NCI-H1092 (cell line): ENCODE results near the gene FXYD3.

Experiments
- DNase-seq: peaks from one replicate; lab custom pipeline; 2025; lab: John Stamatoyannopoulos, UW

FXYD3 gene, protein sequence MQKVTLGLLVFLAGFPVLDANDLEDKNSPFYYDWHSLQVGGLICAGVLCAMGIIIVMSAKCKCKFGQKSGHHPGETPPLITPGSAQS

DNA sequence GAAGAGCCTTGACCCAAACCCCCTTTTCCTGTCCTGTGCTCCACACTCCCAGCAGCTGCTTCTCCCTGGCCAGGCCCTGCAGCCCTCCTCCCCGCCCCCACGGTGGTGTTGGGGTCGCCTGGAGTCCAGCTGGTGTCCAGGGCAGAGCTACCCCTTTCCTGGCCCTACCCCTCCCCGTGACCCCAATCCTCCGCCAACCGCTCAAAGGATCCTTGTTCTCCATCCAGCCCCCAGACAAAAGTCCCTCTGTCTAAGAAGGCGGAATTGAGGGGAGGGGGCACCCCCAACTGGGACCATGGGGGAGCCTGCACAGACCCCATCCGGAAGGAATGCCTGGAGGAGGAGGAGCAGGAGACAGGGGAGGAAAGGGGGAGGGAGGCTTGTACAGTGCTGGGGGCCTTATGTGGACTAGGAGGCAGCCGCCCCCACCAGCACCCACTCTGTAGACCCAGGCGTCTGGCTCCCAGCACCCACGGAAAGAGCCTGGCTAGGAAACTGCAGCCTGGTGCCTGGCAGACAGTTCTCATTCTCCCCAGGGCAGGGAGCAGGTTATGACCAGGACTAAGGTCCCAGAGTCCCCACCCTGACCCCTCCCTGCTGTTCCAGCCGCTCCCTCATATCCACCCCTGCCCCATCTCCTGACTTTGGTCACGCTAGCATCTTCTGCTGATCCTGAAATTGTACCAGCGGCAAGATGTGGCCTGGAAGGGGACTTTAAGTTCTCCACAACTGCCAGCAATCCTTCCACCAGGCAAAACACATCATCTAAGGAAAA, at the start of gene FXYD3:
Gene FXYD3, plus strand, starts transcription at position 647 of the 775 bp plus-strand sequence. CDS start 3,554 bp downstream, outside the sequence.
- DNase-seq = no peak

DNA sequence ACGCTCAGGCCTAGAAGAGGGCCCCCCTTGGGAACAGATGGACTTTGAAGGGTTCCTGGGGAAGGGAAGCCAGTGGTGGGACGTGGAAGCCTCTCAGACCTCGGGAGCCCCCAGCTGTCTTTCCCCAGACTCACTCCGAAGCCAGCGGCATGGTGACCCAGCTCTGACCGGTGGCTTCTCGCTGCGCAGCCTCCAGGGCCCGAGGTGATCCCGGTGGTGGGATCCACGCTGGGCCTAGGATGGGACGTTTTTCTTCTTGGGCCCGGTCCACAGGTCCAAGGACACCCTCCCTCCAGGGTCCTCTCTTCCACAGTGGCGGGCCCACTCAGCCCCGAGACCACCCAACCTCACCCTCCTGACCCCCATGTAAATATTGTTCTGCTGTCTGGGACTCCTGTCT, 49.5 kb upstream of the FXYD3 start:
- DNase-seq = no peak

DNA sequence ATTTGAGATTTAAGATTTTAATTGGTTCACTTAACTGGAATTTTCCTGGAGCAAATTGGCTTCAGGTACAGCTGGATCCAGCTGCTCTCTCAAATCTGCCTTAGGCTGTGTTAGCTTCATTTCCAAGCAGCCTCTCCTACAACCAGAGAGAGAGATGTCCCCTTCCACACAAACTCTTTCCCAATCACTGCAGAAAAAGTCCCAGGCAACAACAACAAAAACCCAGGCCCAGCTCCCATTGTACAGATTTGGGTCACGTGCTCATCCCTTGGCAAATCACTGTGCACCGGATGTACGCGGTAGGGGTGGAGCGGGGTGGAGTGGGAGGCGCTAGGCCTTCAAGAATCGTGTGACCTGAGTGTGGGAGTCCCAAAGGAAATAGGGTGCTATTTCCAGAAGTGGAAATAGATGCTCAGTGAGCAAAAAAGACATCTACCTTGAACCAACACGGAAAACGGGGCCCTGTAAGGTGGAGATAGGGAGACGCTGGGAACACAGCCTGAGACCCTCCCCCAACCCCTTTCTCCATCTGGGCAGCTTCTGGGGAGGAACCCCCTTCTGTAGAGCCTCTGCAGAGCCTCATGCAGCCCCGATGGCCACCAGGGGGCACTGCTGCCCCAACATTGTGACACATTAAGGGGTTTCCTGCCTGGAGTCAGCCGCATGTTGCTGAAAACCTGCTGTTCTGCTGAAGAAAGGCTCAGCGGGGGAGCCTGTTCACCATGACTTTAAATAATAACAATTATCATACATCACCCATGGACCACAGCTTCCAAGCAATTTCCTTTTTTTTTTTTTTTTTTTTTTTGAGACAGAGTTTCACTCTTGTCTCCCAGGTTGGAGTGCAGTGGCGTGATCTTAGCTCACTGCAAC, 48.7 kb upstream of the FXYD3 start:
- peak; percentile 62 for DNase-seq

DNA sequence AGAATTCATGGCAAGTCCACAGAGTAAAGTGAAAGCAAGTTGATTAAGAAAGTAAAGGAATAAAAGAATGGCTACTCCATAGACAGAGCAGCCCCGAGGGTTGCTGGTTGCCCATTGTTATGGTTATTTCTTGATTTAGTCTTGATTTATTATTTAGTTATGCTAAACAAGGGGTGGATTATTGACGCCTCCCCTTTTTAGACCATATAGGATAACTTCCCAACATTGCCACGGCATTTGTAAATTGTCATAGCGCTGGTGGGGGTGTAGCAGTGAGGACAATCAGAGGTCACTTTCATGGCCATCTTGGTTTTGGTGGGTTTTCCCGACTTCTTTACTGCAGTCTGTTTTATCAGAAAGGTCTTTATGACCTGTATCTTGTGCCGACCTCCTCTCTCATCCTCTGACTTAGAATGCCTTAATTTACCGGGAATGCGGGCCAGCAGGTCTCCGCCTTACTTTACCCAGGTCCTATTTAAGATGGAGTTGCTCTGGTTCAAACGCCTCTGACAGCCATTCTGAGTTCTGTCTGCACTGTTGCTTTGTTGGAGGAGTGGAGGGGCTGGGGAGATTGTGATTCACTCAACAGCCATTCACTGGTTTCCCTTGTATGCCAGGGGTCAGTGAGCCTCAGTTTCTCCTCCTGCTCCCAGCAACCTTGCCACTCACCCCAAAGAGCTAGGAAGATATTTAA, 46.5 kb upstream of the FXYD3 start:
- DNase-seq = no peak

DNA sequence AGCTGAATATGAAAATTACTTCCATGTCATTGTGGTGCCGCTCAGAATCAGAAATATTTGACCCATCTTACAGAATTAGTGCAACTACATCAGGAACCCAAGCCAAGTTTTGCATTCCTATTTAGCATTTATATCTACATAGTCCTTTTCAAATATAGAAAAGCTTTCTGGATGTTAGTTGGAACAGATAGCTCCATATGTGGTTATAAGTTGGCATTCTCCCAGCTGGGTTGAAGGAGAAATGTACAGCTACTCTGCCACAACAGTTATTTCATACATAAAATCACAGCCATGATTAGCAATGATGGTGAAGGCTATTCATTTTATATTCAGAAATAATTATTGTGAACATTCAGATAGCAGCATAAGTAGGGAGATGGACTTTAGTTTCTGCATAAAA, 45.9 kb upstream of the FXYD3 start:
- DNase-seq = no peak

DNA sequence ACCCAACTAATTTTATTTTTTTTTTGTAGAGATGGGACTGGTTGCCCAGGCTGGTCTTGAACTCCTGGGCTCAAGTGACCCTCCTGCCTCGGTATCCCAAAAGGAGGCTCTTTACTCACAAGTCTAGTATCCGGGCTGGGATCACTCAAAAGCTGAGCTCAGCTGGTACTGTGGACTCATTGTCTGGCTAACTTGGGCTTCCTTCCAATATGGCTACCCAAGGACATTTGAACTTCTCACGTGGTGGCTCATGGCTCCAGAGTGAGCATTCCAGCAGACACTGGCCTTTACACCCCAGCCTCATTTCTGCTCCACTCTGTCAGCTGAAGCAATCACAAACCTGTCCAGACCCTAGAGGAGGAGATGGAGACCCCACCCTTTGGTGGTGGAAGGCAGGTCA, 45.2 kb upstream of the FXYD3 start:
- DNase-seq = no peak

DNA sequence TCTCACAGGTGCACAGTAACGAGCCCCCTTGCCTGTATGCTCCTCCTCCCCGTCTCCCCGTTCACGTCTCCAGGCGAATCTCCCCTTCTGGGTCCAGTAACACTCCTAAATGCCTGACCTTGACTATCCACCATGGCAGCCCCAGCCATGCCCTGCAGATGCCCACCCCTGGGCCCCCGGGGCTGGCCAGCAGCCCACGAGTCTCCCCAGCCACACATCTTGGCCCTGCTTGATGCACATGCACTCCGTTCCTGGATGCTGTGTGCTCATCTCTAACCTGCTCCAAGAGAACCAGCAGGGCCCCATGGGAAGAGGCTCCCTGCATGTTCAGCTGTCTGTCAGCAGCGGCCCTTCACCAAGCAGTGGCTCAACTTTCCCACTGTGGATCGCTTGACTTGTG, 42.1 kb upstream of the FXYD3 start:
- DNase-seq = no peak

DNA sequence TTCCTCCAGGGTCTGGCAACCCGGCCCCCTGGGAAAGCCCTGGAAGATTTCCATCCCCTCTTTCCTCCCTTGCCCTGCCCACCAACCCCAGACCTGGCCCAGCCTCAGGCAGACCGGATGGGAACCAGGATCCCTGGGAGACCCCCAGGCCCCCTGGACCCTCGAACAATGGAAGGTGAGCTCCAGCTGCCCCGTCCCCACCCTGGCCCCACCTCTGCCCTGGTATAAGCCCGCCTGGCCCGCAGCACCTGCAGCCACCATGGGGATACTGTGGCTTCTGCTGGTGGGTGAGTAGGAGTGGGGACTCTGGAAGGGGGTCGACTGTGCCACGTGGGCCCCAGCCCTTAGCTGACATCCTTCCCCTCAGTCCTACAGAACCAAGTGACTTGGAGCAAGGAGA, 41.7 kb upstream of the FXYD3 start:
- DNase-seq = no peak

DNA sequence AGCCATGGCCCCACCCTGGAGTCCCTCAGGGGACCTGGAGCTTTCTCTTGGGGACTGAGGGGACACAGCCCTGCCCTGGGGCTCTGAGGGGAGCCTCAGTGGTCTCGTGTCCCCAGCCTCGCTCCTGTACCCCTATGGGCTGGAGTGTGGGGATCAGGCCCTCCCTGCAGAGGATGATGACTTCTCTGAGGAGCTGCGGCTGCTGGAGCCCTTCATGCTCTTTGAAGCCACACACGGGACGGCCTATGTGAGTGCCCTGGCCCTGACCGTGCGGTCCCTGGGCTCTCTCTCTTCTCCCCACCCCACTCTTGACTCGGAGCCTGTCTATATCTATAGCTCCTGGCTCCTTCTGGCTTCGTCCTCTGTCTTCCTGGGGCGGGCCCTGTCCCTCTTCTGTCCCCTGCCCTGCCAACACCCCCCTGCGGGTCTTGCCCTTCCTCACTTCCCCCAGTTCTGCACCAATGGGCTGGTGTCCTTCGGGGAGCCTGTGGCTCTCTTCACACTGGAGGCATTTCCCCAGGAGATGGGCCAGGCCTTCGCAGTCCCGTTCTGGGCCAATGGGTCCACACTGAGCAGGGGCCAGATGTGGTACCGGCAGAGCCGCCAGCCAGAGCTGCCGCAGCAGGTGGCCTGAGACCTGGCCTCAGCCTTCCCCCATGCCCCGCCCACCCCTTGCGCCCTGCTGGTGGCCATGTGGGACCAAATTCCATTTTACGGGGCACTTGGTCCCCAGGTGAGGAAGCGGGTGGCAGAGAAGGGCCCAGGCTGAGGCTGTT, 41.0 kb upstream of the FXYD3 start:
- no peak for DNase-seq

DNA sequence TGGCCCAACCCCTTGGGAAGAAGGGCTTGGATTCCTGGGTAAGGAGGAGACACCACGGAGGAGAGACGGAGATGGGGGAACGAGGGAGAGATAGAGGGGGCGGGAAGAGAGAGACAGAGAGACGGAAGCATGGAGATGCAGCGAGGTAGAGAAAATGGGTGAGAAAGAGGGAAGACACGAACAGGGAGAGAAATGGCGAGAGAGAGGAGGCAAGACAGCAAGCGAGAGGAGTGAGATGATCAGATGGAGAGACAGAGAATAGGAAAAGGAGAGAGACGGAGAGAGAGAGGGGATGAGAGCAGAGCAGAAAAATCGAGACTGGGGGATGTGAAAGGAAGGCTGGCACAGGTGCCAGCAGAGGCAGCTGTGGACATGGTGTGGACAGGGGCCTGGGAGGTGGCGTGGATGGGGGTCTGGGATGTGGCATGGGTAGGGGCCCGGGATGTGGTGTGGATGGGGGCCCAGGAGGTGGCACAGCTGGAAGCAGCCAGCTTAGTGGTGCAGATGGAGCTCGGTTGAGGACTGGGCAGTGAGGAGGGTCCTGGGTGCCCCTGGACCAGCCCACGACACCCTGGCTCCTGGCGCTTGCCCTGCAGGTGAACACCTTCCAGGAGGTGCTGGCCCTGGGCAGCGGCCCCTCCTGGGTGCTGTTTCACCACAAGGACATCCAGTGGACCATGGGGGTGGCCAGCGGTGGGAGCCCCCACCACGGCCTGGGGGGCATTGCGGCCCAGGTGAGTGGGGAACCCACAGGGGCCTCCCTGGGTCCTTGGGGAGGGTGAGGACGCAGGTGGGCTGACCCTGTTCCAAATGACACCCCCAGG, 40.2 kb upstream of the FXYD3 start:
- DNase-seq = no peak

DNA sequence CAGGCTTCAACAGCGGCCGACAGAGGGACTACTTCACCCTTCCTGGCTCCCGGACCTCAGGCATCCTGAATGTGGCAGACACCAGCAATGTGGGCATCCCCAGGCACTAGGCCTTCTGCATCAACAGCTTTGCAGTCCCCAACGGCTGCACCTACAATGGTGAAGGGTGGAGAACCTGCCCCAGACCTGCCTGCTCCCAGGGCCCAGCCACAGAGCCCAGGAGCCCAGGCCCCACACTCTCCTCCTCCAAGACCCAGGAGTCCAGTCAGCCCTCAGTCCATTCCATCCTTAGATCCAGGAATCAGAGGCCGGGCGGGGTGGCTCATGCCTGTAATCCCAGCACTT, 39.6 kb upstream of the FXYD3 start:
- DNase-seq = no peak

DNA sequence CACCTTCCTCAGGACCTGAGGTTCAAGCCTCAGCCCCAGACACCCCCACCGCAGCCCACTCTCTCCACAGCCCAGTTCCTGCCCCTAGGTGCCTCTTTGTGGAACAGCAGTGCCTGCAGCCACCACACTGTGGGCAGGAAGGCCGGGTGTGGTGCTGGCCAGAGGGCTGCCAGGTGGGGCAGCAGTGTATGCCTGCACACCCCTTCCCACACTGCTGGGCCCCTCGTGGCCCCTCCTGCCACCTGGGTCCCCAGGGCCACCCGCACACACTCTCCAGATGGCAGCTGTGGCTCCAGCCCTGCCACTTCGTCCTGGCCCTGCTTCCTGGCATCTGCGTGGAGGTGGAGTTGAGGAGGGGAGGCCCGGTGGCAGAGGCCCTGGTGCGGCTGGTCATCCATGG, 39.0 kb upstream of the FXYD3 start:
- DNase-seq = no peak

DNA sequence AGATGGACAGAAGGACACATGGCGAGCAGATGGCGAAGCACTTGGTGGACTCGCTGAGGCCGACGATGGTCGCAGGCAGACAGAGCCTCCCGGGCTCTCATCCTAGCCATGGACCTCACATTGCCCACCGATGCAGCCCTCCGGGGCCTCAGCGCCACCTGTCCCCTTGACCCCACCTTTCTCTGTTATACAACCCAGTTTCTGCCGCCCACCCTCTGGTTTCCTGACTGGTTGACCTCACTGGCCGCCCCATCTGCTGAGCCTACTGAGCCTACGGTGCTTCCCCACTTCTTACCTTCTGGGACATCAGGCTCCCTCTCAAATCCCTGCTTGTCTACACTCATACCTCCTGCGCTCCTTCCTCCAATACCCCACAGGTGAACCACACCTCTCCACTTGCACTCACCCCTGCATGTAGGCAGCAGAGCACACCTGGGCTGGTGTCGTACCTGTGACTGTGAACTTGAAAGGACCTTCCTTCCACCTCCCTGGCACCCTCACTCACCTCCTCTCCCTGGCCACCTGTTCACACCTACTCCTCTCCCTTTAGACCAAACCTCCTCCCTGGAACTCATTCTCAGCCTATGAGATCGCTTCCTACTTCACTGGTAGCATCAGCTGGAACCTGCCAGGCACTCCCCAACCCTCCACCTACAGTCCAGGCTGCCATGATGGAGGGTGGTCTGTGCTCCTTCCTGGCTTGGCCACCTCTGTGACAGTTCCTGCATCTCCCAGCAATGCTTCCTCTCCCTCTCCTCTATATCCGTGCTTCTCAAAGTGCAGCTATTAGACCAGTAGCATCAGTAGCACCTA, 38.0 kb upstream of the FXYD3 start:
- DNase-seq = no peak

DNA sequence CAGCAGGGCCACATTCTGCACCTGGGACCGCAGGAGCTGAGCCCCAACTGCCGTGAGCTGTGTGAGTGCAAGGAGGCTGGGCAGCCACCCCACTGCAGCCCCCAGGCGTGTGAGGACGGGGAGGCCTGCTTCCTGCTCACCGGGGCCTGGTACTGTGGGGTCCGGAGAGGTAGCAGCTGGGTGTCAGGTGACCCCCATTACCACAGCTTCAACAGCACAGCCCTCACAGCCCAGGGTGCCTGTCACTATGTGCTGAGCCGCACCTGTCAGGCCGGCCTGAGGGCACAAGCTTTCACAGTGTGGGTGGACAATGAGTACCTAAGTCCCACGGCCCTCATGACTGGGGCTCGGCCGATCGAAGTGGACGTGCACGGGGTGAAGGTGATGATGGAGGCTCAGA, 35.8 kb upstream of the FXYD3 start:
- DNase-seq = no peak

DNA sequence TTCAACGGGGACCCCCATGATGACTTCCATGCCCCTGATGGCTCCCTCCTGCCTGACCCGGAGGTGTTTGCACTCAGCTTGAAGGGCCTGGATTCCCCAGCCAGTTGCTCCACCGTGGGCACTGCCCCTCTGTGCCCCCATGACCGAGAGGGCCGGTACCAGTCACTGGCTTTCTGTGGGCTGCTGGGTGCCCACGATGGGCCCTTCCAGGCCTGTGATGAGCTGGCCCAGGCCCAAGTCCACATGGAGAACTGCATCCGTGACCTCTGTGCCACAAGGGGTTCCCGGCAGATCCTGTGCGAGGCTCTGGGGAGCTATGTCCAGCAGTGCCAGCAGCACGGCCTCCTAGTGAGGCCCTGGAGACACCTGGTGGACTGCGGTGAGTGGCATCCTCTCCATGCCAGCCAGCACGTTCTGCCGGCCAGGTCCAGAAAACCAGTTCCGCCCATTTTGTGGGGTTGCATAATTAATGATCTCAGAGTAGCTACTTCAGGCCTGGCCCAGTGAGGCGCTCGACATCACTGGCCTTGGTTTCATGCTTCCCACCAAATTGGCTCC, 34.9 kb upstream of the FXYD3 start:
- no peak for DNase-seq

DNA sequence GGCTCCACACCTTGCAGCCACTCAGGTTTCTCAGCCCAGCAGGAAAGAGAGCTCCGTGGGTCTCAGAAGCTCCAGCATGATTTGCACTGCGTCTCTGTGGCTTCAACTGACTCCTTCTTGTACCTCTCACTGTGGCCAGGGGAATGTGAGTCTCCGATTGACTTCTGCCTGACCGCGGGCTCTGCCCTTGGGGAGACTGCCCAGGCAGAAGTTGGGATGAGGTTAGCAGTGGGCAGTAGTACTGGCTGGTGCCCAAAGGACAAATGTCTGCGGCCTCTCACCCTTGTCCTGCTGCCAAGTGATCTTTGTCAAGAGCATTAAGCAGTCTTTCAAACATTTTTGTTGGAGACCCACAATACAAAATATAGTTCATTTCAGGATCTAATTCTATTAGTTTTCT, 34.4 kb upstream of the FXYD3 start:
- DNase-seq = no peak

DNA sequence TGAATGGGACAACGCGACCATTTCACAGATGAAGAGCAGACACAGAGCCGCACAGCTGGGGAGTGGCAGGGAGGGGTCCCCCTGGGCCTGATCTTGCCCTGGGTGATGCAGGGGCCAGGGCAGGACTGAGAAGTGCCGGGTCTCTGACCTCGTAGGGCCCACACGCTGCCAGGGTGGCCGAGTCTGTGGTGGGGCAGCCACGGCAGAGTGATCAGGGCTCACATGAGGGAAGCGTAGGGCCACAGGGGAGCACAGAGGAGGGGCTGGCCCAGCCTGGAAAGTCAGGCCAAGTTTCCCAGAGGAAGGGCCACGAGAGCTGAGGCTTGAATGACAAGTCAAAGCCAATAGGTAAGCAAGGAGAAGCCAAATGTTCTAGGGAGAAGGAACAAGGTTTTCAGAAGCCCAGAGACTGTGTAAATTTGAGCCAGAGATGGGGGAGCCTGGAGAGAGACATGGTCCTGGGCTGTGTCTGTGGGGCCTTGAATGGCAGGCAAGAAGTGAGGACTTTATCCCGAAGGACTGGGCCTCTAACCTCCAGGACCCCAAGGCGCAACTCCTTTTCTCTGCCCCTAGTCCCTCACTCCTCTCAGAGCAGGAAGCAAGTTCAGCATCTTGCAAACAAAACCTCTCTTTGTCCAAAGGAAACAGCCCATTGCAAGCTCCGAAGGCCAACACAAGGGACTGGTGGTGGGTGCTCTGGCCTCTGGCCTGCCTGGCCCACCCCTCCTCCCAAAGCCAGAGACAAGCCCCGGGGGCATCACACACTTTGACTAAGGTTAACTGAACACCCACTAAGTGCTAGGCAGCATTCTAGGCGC, 31.7 kb upstream of the FXYD3 start:
- DNase-seq = no peak

DNA sequence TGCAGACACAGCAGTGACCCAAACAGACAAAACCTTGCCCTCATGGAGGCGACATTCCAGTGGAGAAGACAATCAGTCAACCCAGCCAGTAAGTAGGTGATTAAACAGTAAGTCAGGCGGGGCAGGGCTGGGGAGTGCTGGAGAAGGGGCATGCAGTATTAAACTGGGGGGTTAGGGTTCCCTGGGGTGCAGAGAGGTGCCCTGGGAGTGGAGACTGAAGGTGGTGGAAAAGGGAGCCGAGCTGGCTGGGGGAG, 31.2 kb upstream of the FXYD3 start:
- DNase-seq = no peak

DNA sequence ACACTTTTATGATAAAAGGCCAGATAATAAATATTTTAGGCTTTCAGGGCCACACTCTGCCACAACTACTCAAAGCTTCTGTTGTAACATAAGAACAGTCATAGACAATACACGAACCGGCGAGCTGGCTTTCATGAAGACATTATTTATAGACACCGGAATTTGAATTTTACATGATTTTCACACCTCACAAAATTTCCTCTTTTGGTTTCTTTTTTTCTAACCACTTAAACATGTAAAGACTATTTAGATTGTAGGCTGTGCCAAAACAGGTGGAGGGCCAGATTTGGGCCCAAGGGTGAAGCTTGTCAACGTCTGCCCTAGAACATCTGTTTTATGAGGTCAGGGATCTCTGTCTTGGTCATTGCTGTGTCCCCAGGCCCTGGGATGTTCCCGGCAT, 29.7 kb upstream of the FXYD3 start:
- DNase-seq = no peak
